OCI-LY1 (cell line): ENCODE data around the gene ADAMTS15.

Experiments used
- CTCF ChIP-seq: fragments of 200-600 bp; sonication (generic), shearing (Covaris generic); IDR thresholded peaks from 2 replicates; pipeline ENCODE4 v1.5.1; 2017; ENCODE audit warnings: mild to moderate bottlenecking, antibody characterized with exemption, low read length, moderate library complexity, mixed read lengths
- EZH2 ChIP-seq: fragments of 200-600 bp; sonication (generic), shearing (Covaris generic); IDR thresholded peaks from 2 replicates; pipeline ENCODE4 v1.8.0; 2017; ENCODE audit warnings: borderline replicate concordance, mixed run types, mild to moderate bottlenecking, antibody characterized with exemption, low read length, moderate library complexity, mixed read lengths

GRCh38 chr11:130473056-130473794 lies 24.8 kb downstream of the ADAMTS15 start:
- TF ChIP-seq CTCF (no peak), EZH2 (no peak)
